ENCODE results near the gene UBXN7.
"Not testable (repeated sequence)": the region's sequence is repeated elsewhere in the genome, so short reads cannot be mapped to it uniquely, and the experiment has no call there.

UBXN7 gene

GRCh38 chr3:196432137-196432879 lies at the start of gene UBXN7:
UBXN7 (minus strand) TSS chr3:196432427; CDS start chr3:196432399, 28 bp downstream.
- DNase-seq = peak; percentile 97

DNA sequence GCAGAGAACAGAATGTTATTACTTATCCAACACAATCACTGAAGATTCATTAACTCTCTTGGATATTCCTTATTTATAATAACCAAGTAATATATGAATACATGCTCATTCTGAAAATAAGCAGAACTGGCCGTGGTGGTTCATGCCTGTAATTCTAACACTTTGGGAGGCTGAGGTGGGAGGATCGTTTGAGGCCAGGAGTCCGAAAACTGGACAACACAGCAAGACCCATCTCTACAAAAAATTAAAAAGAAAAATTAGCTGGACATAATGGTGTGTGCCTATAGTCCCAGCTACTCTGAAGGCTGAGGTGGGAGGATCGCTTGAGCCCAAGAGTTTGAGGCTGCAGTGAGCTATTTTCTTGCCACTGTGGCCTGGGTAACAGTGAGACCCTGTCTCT lies 45.5 kb upstream of the UBXN7 start:
- DNase-seq = no peak

DNA sequence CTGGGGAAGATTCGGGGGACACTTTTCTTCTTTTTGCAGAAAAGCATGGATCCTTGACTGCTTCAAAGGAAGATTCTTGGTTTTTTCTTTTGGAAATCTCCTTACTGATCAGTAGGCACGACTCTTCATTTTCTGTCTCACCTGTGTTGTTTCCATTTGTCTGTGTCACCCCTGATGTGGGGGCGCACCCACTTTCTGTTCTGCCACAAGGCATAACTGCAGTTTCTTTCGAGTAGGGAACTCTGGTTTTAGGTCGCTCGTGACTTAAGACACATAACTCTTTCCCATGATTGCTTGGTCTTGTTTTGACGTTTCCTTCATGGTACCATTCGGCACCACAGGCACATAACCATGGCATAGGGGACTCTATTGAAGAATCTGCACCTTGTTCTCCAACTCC lies 40.1 kb upstream of the UBXN7 start:
- DNase-seq = no peak

GRCh38 chr3:196471551-196471950 lies 39.3 kb upstream of the UBXN7 start:
- DNase-seq = no peak

DNA sequence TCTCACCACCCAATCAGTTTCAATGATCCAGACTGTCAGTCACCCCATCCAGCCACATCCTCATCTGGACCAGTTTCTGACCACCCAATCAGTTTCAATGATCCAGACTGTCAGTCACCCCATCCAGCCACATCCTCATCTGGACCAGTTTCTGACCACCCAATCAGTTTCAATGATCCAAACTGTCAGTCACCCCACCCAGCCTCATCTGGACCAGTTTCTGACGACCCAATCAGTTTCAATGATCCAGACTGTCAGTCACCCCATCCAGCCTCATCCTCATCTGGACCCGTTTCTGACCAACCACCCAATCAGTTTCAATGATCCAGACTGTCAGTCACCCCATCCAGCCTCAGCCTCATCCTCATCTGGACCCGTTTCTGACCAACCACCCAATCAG lies 38.0 kb upstream of the UBXN7 start:
- not testable (repeated sequence) for DNase-seq

DNA sequence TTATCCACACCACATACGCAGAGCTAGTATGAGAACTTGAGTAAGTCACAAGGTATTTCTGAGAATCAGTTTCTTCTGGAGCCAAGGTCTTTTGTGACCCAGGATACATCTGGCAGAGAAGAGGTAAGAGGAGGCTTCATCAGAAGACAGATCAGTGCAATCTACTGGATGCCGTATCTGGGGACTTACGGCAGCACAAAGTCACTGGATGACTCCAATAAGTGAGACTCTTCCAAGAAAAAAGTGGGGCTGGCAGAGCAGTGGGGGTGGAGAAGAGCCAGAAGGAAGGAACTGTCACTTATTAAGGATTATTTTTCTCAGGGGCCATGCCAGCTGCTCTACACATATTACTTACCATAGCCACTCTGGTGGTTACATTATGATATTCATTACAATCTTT lies 31.6 kb upstream of the UBXN7 start:
- DNase-seq = no peak

- DNase-seq = no peak
These were observed 31.2 kb upstream of the UBXN7 start for GRCh38 chr3:196463478-196463756.

- DNase-seq = not testable (repeated sequence)
These were observed 30.7 kb upstream of the UBXN7 start for GRCh38 chr3:196462680-196463477.

- DNase-seq = no peak
These were observed 25.8 kb upstream of the UBXN7 start for GRCh38 chr3:196458063-196458462.

DNA sequence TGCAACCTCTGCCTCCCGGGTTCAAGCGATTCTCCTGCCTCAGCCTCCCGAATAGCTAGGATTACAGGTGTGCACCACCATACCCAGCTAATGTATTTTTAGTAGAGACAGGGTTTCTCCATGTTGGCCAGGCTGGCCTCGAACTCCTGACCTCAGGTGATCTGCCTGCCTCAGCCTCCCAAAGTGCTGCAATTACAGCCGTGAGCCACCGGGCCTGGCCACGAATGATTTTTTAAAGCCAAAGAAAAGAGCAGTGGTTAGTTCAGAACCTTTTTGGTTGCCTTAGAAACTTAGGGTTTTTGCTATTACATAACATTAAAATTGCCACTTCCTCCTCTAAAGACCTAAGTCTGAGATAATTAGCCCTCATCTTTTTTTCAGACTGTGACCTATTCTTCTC lies 25.2 kb upstream of the UBXN7 start:
- DNase-seq = not testable (repeated sequence)

- no peak for DNase-seq
These were observed 22.7 kb upstream of the UBXN7 start for GRCh38 chr3:196454935-196455334.

DNA sequence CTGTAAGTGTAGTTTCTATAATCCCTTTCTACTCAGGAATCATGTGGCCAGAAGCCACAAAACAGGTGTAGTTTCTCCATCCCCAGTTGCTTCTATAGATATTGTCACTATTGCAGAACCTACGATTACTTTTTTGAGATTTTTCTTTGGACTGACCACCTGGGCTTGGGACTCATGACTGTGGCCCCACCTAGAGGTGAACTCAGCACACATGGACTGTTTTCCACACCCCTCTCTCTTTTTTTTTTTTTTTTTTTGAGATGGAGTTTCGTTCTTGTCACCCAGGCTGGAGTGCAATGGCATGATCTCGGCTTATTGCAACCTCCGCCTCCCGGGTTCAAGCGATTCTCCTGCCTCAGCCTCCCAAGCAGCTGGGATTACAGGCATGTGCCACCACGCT lies 13.2 kb upstream of the UBXN7 start:
- not testable (repeated sequence) for DNase-seq

DNA sequence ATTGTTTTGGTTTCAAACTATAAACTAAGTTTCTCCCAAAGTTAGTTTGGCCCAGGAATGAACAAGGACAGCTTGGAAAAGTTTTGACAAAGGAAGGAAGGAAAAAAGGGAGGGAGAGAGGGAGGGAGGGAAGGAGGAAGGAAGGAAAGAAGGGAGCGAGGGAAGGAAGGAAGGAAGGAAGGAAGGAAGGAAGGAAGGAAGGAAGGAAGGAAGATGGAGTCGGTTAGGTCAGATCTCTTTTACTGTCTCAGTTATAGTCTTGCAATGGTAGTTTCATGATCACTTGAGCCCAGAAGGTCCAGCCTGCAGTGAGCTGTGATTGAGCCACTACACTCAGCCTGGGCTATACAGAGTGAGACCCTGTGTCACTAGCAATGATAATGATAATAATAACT lies 12.3 kb upstream of the UBXN7 start:
- DNase-seq = no peak

GRCh38 chr3:196440696-196441095 lies 8.5 kb upstream of the UBXN7 start:
- no peak for DNase-seq

DNA sequence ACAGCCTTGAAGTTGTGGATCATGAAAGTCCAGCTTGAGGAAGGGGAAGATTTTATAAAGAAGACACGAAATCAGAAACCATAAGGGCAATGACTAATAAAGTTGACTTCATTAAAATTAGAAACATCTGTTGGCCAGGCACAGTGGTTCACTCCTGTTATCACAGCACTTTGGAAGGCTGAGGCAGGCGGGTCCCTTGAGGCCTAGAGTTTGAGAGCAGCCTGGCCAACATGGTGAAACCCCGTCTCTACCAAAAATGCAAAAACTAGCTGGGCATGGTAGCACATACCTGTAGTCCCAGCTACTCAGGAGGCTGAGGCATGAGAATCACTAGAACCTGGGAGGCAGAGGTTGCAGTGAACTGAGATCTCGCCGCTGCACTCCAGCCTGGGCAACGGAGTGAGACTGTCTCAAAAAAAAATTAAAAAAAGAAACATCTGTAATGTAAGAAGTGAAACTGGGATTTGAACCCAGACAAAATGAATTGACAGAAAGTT lies 7.9 kb upstream of the UBXN7 start:
- DNase-seq = no peak

DNA sequence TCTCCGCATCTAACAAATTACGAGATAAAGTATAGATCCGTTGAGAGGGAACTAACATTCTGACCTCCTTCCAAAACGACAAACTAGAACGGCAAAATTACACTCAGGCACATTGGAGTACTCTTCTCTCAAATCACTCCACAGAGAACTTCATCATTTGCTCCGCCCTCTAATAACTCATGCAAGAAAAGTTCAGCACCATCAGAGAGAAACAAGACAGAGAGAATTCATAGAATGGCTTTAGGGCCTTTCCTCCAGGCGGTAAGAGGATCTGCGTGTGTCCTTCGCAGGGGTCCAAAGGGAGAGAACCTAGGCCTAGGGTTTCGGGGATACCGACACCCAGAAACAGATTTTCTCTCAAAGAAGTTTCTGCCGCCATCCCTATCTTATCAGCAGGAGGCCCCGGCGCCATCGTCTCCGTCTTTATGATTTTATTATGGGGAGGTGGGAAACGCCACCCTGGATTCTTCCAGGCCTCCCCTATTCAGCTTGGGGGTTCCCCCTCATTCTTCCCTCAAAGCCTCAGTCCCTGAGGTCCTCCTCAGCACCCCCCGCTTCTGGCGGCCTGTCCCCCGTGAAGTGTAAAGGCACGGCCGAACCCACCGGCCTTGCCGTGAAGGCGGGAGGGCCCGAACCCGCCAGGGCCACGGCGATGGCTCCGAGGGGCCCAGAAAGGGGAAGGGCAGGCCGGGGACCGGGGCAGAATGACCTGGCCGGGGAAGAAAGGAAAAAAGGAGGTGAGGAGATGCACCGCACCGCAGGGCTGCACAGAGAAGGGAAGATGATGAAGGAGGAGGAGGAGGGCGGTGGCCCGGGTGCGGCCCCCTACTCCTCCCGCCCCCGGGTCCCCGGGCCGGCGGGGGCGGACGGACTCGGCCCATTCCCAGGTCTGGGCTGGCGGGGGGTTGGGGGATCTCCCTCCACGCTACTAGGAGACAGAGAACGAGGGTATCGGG lies 768 bp downstream of the UBXN7 start:
- no peak for DNase-seq

DNA sequence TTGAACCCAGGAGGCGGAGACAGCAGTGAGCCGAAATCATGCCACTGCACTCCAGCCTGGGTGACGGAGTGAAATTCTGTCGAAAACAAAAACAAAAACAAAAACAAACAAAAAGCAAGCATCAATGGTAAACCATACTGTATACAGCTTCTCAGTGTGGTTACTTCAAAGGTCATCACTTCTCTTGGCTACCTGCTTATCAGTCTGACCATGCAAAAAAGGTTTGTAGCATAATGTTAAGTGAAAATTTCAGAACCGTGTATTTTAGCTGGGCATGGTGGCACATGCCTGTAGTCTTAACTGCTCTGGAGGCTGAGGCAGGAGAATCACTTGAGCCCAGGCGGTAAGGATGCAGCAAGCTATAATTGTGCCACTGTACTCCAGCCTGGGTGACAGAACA lies 4.2 kb downstream of the UBXN7 start:
- no peak for DNase-seq

DNA sequence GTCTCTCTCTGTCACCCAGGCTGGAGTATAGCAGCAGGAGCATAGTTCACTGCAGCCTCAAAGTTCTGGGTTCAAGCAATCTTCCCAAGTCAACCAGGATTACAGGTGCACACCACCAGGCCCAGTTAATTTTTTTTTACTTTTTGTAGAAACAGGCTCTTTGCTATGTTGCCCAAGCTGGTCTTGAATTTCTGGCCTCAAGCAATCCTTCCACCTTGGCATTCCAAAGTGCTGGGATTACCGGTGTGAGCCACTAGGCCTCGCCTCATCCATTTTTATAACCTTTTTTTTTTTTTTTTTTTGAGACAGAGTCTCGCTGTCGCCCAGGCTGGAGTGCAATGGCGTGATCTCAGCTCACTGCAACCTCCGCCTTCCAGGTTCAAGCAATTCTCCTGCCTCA lies 7.8 kb downstream of the UBXN7 start:
- DNase-seq = not testable (repeated sequence)

GRCh38 chr3:196423044-196423781 lies 9.0 kb downstream of the UBXN7 start:
- DNase-seq = peak; percentile 85

DNA sequence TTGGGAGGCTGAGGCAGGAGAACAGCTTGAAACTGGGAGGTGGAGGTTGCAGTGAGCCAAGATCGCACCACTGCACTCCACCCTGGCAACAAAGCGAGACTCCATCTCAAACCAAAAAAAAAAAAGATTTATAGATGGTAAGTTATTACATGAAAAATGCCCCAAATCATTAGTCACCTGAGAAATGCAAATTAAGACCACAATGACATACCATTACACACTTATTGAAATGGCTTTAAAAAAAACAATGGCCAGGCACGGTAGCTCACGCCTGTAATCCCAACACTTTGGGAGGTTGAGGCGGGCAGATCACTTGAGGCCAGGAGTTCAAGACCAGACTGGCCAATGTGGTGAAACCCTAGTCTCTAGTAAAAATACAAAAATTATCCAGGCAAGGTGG lies 10.6 kb downstream of the UBXN7 start:
- not testable (repeated sequence) for DNase-seq

DNA sequence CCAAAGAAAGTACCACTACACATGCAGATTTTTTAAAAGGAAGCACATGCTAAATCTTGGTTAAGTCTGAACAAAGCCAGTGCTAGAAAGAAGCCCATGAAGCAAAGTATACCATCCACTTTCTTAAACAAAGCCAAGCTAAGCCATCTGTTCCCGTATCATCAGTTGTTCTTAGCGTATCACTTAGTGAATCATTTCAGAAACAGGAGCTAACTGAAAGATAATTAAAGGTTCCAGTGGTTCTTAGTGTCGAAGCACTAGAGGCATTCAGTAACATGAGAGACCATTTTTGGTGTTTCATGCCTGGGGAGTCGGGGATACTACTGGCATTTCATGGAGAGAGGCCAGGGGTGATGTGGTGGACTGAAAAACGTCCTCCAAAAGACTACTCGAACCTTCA lies 12.8 kb downstream of the UBXN7 start:
- no peak for DNase-seq

- DNase-seq = no peak
These were observed 13.6 kb downstream of the UBXN7 start for GRCh38 chr3:196418601-196419000.

DNA sequence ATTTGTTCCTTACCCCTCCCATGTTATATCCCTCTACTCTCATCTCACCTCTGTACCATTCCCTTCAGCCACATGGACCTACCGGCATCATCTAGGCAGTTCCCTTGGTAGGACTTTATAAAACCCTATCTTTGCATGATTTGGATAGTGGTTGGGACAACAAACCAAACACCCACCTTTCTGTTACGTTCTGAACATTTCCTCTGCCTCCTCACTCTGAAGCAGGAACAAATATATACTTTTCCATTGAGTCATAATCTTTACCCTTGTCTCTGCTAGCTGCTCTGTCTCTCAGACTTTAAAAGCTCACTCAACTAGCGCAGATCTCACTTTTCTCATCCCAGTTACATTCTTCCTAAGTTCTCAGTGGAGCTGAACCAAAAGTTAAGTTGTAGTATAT lies 17.8 kb downstream of the UBXN7 start:
- DNase-seq = no peak

All from NCI-H774 (cell line).